ENCODE data around the gene RYR3.

Gene RYR3

DNA sequence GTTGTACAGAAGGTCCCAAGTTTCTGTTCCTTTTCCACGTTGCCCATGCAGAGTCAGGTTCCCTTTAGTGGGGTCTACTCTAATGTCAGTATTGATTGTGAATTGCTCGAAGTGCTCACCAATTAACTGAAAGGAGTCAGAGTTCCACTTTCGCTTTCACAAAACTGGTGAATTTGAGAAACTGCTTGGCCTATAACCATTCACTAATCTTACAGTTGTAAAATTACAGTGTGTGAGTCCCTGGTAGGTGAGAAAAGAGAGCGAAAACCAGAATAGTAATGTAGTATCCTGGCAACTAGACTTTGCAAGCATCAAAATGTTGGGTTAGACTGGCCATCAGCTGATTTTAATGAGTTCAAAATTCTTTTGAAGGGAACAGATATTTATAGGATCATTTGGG is 420.0 kb downstream of the RYR3 start:
- Histone ChIP-seq H3K4me3 (ENCODE audit: low read depth in 1 of 2, low read length in 1 of 2) (no peak overlapping the region), H3K9me3 (no peaks in the 10 kb centered on the region), H3K4me1 (ENCODE audit: control insufficient read depth in 1 of 2, insufficient read depth in 1 of 2, low read depth in 1 of 2, low read length in 1 of 2) (no peaks in the 10 kb centered on the region), H3K27me3 (no peaks in the 10 kb centered on the region), H3K27ac (no peak overlapping the region), H3K36me3 (no peaks in the 10 kb centered on the region)
- TF ChIP-seq, protein P1, sequence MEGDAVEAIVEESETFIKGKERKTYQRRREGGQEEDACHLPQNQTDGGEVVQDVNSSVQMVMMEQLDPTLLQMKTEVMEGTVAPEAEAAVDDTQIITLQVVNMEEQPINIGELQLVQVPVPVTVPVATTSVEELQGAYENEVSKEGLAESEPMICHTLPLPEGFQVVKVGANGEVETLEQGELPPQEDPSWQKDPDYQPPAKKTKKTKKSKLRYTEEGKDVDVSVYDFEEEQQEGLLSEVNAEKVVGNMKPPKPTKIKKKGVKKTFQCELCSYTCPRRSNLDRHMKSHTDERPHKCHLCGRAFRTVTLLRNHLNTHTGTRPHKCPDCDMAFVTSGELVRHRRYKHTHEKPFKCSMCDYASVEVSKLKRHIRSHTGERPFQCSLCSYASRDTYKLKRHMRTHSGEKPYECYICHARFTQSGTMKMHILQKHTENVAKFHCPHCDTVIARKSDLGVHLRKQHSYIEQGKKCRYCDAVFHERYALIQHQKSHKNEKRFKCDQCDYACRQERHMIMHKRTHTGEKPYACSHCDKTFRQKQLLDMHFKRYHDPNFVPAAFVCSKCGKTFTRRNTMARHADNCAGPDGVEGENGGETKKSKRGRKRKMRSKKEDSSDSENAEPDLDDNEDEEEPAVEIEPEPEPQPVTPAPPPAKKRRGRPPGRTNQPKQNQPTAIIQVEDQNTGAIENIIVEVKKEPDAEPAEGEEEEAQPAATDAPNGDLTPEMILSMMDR (IDR thresholded peaks at IDR 0.05): no peak

DNA sequence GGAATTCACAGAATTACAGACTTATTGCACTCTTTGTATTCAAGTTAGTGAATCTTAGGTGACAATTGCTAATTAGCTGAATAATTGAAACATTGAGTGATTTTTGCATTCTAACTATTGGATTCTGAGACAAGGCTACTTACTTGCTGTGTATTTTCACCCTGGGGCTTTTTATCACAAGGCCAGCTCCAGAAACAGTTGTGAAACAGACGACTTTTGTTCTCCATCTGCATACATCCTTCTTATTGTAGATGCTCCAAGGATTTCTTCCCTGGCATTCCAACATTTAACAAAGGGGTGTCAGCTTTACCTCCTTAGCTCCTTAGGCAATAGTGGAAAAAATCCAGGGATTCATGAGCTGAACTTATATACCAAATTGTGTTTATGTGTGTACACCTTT is 424.4 kb downstream of the RYR3 start:
- TF ChIP-seq, protein P1 (IDR thresholded peaks at IDR 0.05): no peak
- Histone ChIP-seq H3K4me1 (ENCODE audit: control insufficient read depth in 1 of 2, insufficient read depth in 1 of 2, low read depth in 1 of 2, low read length in 1 of 2) (no peaks in the 10 kb centered on the region), H3K27ac (no peak overlapping the region), H3K4me3 (ENCODE audit: low read depth in 1 of 2, low read length in 1 of 2) (no peak overlapping the region), H3K36me3 (no peaks in the 10 kb centered on the region), H3K9me3 (no peaks in the 10 kb centered on the region), H3K27me3 (peaks cover 4% of the 10 kb centered on the region)

DNA sequence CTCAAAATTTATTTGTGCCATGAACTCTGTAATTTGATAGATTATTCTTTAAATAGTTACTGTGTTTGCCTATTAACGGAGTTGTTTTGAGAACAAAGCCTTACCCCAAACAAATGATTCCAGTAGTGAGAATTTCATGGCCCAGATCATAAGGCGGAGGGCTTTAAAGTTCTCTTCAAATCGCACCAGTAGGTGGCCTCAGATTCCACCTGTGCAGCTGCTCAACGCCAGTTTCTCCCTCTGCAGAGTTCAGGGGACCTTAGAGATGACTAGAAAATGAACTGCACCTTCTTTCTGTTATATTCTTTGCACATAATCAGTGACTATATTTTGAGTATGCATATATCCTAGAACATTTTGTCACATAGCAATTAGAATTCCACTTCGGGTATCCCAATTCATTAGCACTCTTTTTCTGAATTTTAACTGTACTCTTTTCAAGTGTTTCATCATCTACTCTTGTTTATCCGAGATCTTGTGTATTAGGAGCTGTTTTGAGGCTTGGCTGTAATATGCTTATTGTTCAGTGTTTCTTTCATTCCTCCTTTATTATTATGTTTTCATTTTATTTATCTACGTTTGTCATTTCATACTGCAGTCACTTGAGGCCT is 425.0 kb downstream of the RYR3 start:
- no peak overlapping the region for H3K27ac ChIP-seq
- TF ChIP-seq, protein P1 (IDR thresholded peaks at IDR 0.05): no peak
- H3K27me3 ChIP-seq: peaks cover 4% of the 10 kb centered on the region
- H3K9me3 ChIP-seq: no peaks in the 10 kb centered on the region
- H3K36me3 ChIP-seq: no peaks in the 10 kb centered on the region
- no peak overlapping the region for H3K4me3 ChIP-seq (ENCODE audit: low read depth in 1 of 2, low read length in 1 of 2)
- no peaks in the 10 kb centered on the region for H3K4me1 ChIP-seq (ENCODE audit: control insufficient read depth in 1 of 2, insufficient read depth in 1 of 2, low read depth in 1 of 2, low read length in 1 of 2)

DNA sequence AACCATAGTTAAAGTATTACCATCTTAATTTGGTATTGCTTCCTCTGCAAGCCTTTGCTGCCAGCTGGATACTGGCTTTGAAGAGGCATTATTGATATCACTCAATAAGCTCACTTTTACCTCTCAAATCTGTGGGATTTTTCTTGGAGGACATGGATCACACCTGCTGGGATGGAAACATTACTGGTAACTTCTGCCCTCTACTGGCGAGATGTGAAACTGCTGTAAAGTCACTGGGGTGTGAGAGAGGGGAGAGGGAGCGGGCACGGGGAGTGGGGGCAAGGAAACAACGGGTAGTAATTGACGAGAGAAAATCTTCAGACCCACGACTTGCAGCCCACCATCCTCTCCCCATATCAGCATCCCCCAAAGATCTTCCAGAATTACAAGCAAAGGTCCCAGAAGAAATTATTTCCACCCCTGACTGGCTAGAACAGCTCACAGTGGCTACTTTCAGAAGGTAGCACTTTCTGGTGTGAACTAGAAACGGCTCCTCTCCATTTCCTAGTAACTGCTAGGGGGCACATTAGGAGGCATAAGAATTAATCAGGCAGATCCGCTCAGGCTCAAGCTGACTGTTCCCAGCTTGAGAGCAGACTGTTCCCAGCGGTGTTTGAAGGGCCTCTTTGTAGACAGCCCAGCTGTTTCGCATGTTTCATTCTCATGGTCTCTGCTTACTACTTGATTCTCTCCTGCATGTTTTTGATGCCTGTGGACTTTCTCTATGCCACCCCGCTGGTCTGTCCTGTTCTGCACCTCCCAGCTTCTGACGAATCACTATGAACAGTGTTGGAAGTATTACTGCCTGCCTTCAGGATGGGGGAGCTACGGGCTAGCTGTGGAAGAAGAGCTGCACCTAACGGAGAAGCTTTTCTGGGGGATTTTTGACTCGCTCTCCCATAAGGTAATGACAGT is 427.2 kb downstream of the RYR3 start:
- H3K36me3 ChIP-seq: no peaks in the 10 kb centered on the region
- H3K27me3 ChIP-seq: peaks cover 4% of the 10 kb centered on the region
- no peak overlapping the region for H3K4me3 ChIP-seq (ENCODE audit: low read depth in 1 of 2, low read length in 1 of 2)
- no peaks in the 10 kb centered on the region for H3K4me1 ChIP-seq (ENCODE audit: control insufficient read depth in 1 of 2, insufficient read depth in 1 of 2, low read depth in 1 of 2, low read length in 1 of 2)
- TF ChIP-seq, protein P1 (IDR thresholded peaks at IDR 0.05): no peak
- H3K9me3 ChIP-seq: no peaks in the 10 kb centered on the region
- no peak overlapping the region for H3K27ac ChIP-seq

DNA sequence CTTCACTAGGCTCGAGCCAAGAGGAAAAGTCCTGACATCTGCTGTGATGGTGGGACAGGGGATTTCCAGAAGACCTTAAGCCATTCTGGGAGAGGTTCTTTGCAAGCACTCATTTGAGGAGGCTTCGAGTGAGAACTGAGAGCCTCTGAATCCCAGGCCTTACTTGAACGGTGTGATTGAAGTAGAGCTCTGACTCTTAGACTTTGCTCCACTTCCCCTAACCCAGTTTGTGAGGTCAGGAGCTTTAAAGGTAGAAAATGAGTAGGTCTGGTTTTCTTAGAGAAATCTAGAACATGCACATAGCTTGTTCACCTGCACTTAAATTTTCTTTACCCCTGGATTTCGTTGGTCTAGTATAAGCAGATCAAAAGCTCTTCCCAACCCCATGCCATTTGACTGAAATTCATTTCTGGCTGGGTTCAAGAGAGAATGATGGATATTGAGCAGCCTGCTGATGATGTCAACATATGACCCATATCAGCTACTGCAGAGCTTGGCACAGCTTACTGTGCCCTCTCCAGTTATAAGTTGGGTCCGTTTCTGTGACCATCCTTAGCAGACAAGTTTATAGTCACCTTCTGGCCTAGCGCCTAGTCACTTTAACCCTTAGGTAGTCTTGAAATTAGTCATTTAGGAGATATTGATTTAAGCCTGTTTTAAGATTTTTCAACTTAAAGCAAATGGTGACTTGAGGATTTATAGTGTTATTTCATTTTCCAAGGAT is 428.3 kb downstream of the RYR3 start:
- H3K4me3 ChIP-seq (ENCODE audit: low read depth in 1 of 2, low read length in 1 of 2): no peak overlapping the region
- H3K4me1 ChIP-seq (ENCODE audit: control insufficient read depth in 1 of 2, insufficient read depth in 1 of 2, low read depth in 1 of 2, low read length in 1 of 2): no peaks in the 10 kb centered on the region
- TF ChIP-seq, protein P1 (IDR thresholded peaks at IDR 0.05): no peak
- no peaks in the 10 kb centered on the region for H3K9me3 ChIP-seq
- H3K36me3 ChIP-seq: no peaks in the 10 kb centered on the region
- H3K27me3 ChIP-seq: peaks cover 4% of the 10 kb centered on the region
- no peak overlapping the region for H3K27ac ChIP-seq

Data from neutrophil (primary cell).